KMS-11 (cell line): Measurements from ENCODE around the gene ZNF764.

ENCODE experiments used
- H2AFZ ChIP-seq: fragments of 200-600 bp; sonication (generic); 2 replicates; pipeline ENCODE4 v1.6.1; 2016; ENCODE audit warnings: antibody characterized with exemption, mixed run types, low read depth
- H3K27ac ChIP-seq: fragments of 200-600 bp; sonication (generic); 2 replicates; pipeline ENCODE4 v1.6.1; 2016; ENCODE audit warnings: mild to moderate bottlenecking, mixed run types
- H3K27me3 ChIP-seq: fragments of 200-600 bp; sonication (generic); 2 replicates; pipeline ENCODE4 v1.6.1; 2017; ENCODE audit warnings: mild to moderate bottlenecking, low read depth, mixed run types, moderate library complexity; ENCODE audit not compliant: insufficient read depth
- H3K36me3 ChIP-seq: fragments of 200-600 bp; sonication (generic); 2 replicates; pipeline ENCODE4 v1.6.1; 2017; ENCODE audit warnings: mild to moderate bottlenecking, mixed run types; ENCODE audit not compliant: insufficient read depth
- H3K4me1 ChIP-seq: fragments of 200-600 bp; sonication (generic); 2 replicates; pipeline ENCODE4 v1.6.1; 2016; ENCODE audit warnings: mild to moderate bottlenecking, low read depth, mixed run types; ENCODE audit not compliant: poor library complexity, severe bottlenecking
- H3K4me2 ChIP-seq: fragments of 200-600 bp; sonication (generic); 2 replicates; pipeline ENCODE4 v1.7.0; 2016; ENCODE audit warnings: mild to moderate bottlenecking, mixed run types
- H3K4me3 ChIP-seq: fragments of 200-600 bp; sonication (generic); IDR thresholded peaks from 2 replicates; pipeline ENCODE4 v1.6.1; 2017; ENCODE audit warnings: low read depth, low read length, mixed read lengths; ENCODE audit not compliant: insufficient read depth
- H3K79me2 ChIP-seq: fragments of 200-600 bp; sonication (generic); 2 replicates; pipeline ENCODE4 v1.6.1; 2016; ENCODE audit warnings: low read depth, mixed run types; ENCODE audit not compliant: insufficient read depth
- H3K9ac ChIP-seq: fragments of 200-600 bp; sonication (generic); 2 replicates; pipeline ENCODE4 v1.6.1; 2016; ENCODE audit warnings: mild to moderate bottlenecking, mixed run types
- H4K20me1 ChIP-seq: fragments of 200-600 bp; sonication (generic); 2 replicates; pipeline ENCODE4 v1.6.1; 2016; ENCODE audit warnings: mild to moderate bottlenecking, mixed run types; ENCODE audit not compliant: insufficient read depth
- CTCF ChIP-seq: fragments of 200-600 bp; sonication (generic); conservative IDR thresholded peaks from 2 replicates; pipeline ENCODE4 v1.6.1; 2017; ENCODE audit warnings: low read depth, mild to moderate bottlenecking, antibody characterized with exemption, low read length, moderate library complexity, mixed read lengths

The ZNF764 gene

GRCh38 chr16:30565984-30566383 is 7.8 kb upstream of the ZNF764 start:
- no peak overlapping the region for H3K9ac ChIP-seq
- H2AFZ ChIP-seq = no peak overlapping the region
- no peaks in the 10 kb centered on the region for H3K79me2 ChIP-seq
- H3K36me3 ChIP-seq = no peaks in the 10 kb centered on the region
- no peaks in the 10 kb centered on the region for H4K20me1 ChIP-seq
- no peak overlapping the region for H3K4me3 ChIP-seq
- no peak for TF ChIP-seq CTCF
- peaks cover 45% of the 10 kb centered on the region for H3K4me1 ChIP-seq
- H3K27ac ChIP-seq = peak overlapping the region; percentile 77; the same call in 1 of the 2 replicates
- no peaks in the 10 kb centered on the region for H3K27me3 ChIP-seq
- no peak overlapping the region for H3K4me2 ChIP-seq

DNA sequence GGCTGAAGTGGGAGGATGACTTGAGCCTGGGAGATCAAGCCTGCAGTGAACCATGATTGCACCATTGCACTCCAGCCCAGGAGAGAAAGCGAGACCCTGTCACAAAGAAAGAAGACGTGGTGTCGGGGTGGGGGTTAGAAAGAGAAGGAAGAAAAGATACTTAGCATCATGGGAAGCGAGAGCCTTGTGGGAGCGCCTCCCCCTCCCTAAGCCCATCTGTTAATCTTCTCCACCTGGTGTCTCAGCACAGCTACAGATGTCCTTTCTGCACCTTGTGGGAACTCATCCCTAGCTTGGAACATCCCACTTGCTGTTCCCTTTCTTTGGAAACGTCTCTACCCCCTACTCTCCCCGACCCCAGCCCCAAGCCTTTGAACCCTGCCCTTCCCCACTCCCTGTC is 7.4 kb upstream of the ZNF764 start:
- H2AFZ ChIP-seq = no peak overlapping the region
- no peaks in the 10 kb centered on the region for H3K27me3 ChIP-seq
- no peaks in the 10 kb centered on the region for H4K20me1 ChIP-seq
- no peaks in the 10 kb centered on the region for H3K36me3 ChIP-seq
- H3K79me2 ChIP-seq = no peaks in the 10 kb centered on the region
- H3K4me2 ChIP-seq = no peak overlapping the region
- peaks cover 45% of the 10 kb centered on the region for H3K4me1 ChIP-seq
- no peak overlapping the region for H3K4me3 ChIP-seq
- no peak for TF ChIP-seq CTCF
- H3K9ac ChIP-seq = no peak overlapping the region
- no peak overlapping the region for H3K27ac ChIP-seq

GRCh38 chr16:30562021-30562420 is 3.8 kb upstream of the ZNF764 start:
- Histone ChIP-seq H3K4me3 (no peak overlapping the region), H4K20me1 (no peaks in the 10 kb centered on the region), H3K4me2 (peak overlapping the region; percentile 48; the same call in 1 of the 2 replicates), H3K27ac (peak overlapping the region; percentile 37; the same call in 1 of the 2 replicates), H3K27me3 (no peaks in the 10 kb centered on the region), H3K36me3 (no peaks in the 10 kb centered on the region), H3K4me1 (peaks cover 23% of the 10 kb centered on the region), H3K79me2 (peaks cover 4% of the 10 kb centered on the region), H3K9ac (peak overlapping the region; percentile 56; the same call in 1 of the 2 replicates), H2AFZ (peak overlapping the region; percentile 74)
- TF ChIP-seq CTCF = no peak

DNA sequence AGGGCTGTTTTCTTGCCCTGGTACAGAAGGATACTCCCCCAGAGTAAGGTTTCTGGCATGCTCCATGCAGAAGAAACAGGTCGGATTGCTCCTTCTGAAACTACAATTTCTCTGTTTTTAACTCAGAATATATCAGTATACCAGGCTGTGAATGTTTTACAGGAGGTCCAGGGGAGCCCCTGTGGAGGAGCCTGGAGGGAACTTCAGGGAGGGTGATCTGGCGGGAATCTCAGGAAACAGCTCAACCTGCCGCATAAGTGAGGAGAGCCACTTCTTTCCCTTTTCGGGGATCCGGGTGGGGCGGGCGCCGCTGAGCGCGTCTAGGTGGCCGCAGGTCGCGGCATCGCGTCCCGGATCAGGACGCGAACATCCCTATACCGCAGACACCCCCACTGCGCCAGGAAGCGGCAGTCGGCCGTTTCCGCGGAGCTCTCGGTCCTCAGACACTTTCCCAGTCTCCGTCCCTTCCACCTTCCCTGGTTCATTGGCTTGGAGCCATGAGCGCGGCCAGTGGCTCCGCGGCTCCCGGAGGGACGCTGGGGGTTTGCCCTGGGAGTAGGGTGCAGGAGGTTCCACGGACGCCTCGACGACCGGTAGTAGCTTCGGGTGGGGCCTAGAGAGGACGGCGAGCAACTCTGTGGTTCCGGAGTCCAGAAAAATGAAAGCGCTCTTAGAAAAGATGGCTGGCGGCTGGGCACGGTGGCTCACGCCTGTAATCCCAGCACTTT is 3.1 kb upstream of the ZNF764 start:
- peak overlapping the region; percentile 56; the same call in 1 of the 2 replicates for H3K9ac ChIP-seq
- peak overlapping the region; percentile 37; the same call in 1 of the 2 replicates for H3K27ac ChIP-seq
- H3K4me3 ChIP-seq = no peak overlapping the region
- peak overlapping the region; percentile 48 for H3K4me2 ChIP-seq
- peaks cover 12% of the 10 kb centered on the region for H3K79me2 ChIP-seq
- no peaks in the 10 kb centered on the region for H3K27me3 ChIP-seq
- TF ChIP-seq CTCF = no peak
- no peaks in the 10 kb centered on the region for H4K20me1 ChIP-seq
- peaks cover 22% of the 10 kb centered on the region for H3K4me1 ChIP-seq
- H3K36me3 ChIP-seq = no peaks in the 10 kb centered on the region
- peak overlapping the region; percentile 74 for H2AFZ ChIP-seq
